Kidney capillary endothelial cell (primary cell): Measurements from ENCODE around the gene HMOX1.
A peak's percentile ranks its signal among the peaks of the same experiment; 100 is the strongest.

Experiments
- DNase-seq: peaks from one replicate; pipeline ENCODE4 v3.0.0-alpha.2; 2018; ENCODE audit warnings: low spot score

HMOX1 gene

DNA sequence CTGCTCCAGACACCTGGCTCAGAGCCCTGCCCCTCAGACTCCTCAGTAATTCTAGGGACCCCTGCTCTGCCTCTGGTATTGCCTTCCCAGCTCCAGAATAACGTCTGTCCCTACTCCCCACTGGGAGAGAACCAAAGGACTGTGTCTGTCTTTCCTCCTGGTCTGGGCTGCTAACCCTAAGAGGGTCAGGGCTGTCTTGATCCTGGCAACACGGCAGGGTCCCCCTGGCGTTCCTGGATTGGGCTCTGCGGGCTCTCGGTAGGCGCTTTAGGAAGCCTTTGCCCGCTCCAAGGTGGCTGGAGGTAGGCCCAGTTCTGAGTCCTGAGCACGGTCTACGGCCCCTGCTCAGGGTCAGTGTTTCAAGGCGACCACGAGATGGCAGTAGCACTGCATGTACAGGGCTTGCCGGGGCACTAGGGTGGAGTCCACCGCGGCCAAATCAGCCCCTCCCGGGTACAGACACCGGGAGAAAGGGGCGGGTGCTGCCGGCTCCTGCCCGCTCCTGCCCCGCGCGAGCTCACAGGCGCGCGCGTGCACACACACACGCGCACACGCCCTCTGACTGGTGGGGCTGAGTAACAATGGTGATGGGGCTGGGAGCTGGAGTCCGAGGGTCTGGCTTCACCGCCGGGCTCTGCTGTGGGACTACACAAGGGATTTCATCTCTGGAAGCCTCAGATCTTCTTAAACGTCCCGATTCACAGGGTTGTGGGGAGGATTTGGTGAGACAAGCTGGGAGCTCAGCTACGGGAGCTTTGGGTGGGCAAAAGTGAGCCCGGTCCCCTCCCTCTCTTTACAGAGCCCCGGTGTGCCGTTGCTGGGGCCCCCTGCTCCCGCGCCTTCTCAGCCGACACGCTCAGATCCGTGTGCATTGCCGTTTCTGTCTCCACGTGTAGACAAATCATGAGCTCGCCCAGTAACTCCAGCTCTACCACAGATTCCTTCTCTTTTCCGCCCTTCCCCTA, 30.1 kb upstream of the HMOX1 start:
- peak; percentile 90 for DNase-seq

DNA sequence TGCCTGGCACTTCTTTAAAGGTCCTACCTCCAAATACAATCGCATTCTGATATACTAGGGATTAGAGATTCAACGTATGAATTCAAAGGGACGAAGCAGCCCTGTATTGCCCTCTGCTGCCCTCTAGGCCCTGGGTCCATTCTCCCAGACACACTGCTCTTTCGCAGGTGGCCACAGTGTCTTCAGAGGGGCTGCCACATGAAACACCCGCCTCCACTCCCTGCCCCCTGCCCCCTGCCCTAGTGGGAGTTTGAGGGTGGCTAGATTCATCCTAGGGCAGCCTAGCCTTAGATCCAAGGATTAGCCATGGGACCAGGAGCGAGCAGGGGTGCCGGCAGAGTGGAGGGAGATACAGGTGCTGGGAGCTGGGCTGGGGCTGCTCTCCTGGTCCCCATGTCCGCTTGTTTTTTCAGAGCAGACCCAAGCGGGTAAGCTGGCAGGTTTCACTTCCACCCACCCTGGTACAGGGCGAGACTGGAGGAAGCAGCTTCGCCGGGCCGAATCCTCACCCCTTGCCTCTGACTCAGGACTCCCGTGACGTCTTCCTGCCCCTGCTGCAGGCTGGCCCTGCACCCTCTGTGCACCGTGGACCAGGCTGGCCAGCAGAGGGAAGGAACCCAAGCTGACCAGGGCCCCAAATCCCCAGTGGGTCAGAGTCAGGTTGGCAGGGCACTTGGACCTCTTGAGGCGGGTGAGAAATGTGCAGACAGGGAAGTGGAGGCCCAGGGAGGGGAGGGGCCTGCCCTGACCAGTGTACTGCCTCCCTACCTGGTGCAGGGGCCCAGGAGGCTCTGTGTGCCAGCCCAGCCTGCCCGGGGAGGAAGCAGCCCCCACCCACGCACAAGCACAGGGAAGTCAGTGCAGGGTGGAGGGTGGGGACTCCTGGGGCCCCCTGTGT, 28.4 kb upstream of the HMOX1 start:
- DNase-seq = no peak

DNA sequence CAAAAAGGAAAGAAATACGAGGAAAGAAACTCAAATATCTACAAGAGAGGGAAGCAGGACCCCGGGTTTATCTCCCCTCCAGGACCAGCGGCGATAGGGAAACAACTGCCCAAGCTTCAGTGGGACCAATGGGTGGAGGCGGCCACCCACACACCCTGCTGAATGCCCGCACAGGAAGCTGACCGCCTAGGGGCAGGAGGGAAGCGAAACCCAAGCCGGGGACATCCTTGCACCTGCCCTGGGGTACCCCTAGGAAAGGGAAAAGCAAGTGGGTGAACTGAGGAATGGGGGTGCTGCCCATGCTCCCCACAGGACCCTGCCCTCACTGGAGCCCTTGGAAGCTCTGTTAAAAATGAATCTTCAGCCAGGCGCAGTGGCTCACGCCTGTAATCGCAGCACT, 27.6 kb upstream of the HMOX1 start:
- no peak for DNase-seq

DNA sequence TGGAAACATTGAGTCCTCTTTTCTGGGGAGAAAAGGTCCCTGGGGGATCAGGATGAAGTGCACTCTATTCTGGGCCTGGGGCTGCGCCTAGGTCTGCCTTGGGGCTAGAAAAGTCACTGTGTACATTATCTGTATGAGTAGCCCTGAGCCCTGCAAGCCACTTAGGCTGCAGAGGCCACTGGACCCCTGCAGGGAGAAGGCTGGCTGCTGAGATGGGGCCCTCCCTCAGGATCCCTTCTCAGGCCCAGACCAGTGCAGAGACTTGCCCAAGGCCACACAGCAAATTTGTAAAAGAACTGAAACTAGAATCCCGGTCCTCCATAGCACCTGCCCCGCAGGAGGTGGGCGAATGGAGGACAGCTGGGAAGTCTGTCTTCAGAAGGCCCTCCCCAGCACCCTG, 26.8 kb upstream of the HMOX1 start:
- DNase-seq = no peak

DNA sequence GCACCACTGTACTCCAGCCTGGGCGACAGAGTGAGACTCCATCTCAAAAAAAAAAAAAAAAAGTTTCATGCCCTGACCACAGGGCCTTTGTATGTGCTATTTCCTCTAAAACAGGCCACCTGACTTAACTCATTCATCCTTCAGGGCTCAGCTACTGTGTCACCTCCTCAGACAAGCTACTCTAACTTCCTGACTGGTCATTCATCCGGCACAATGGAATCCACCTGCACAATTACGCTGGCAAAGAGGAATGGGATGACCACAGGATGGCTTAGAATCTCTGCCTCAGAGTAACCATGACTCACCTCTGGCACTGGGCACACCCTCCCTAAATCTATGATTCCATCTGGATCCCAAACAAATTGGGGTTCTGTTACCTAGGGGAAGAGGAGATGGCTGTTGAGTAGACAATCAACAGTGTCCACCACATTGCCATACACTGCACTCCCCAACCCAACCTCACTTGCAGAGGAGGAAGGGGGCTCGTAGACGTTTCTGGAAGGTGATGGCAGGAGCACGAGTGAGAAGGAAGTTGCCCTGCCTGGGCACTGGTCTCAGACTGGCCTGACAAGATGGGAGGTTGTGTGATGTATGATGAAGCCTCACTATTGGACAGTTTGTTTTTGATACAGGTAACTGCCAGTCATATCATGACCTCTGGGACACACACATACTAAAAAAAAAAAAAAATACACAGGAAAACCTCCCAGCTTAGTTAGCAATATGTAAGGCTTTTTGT, 22.8 kb upstream of the HMOX1 start:
- peak; percentile 72 for DNase-seq

- DNase-seq = no peak
Measured at GRCh38 chr22:35359380-35360065, 21.4 kb upstream of the HMOX1 start.

DNA sequence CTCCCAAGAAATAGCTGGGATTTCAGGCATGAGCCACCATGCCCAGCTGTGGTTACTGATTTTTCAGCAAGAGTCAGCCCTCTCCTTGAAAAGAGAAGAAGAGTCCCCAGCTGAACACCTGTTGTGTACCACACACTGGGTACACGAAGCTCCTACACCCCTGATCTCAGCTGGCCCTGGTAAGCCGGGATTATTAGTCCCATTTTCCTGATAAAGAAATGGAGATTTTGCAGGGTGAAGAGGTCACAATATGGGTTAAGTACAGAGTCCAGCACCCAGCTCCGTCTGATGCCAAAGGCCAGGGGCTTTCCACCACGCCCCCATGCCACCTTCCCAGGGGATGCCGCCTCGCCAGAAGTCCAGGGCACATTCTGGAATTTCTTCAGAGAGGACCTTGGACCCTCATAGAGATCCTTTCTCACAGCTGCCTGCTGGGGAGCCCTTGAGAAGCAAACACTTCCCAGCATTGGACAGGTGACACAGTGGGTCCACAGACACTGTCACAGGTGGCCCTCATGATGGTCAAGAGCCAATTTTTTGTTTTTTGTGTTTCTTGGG, 19.8 kb upstream of the HMOX1 start:
- DNase-seq = no peak

DNA sequence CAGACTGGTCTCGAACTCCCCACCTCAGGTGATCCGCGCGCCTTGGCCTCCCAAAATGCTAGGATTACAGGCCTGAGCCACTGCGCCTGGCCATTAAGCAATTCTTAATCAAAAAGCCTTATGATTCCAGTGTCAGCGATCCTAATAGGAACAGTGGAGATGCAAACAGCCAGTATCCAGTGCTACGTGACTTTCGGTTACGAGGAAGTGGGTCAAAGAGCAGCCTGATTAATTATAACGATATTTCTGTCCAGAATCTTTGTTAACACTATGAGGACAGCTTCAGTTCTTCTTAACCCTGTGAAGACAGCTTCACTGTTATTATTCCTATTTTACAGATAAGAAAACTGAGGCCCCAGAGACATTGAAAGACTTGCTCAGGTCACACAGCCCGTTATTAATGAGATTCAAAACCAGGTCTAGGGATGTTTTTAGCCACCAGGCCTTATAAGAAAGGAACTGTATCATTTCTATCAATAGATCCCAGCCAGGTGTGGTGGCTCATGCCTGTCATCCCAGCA, 17.3 kb upstream of the HMOX1 start:
- DNase-seq = no peak

- peak; percentile 77 for DNase-seq
Measured at GRCh38 chr22:35364230-35364629, 16.7 kb upstream of the HMOX1 start.

GRCh38 chr22:35367331-35367886, 13.5 kb upstream of the HMOX1 start:
- DNase-seq = no peak

DNA sequence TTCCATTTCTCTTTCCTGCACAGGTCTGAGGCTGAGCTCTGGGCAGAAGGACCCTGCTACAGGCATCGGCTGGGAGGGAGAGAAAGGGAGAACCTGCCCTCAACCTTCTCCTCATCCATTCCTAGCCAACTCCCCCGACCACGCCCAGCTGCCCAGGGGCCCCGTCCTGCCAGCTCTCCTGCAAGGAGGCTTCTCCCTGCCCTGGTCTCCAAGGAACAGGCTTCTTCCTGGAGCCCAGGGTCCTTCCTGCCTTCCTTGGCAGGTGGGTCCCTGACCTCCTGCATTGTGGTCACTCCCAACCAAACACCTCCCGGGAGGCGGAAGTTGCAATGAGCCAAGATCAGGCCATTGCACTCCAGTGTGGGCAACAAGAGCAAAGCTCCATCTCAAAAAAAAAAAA, 12.5 kb upstream of the HMOX1 start:
- no peak for DNase-seq

GRCh38 chr22:35369996-35370395, 10.9 kb upstream of the HMOX1 start:
- no peak for DNase-seq

- DNase-seq = no peak
Measured at GRCh38 chr22:35373781-35374180, 7.1 kb upstream of the HMOX1 start.

GRCh38 chr22:35375031-35375430, 5.9 kb upstream of the HMOX1 start:
- no peak for DNase-seq

- no peak for DNase-seq
Measured at GRCh38 chr22:35375526-35375925, 5.4 kb upstream of the HMOX1 start.

DNA sequence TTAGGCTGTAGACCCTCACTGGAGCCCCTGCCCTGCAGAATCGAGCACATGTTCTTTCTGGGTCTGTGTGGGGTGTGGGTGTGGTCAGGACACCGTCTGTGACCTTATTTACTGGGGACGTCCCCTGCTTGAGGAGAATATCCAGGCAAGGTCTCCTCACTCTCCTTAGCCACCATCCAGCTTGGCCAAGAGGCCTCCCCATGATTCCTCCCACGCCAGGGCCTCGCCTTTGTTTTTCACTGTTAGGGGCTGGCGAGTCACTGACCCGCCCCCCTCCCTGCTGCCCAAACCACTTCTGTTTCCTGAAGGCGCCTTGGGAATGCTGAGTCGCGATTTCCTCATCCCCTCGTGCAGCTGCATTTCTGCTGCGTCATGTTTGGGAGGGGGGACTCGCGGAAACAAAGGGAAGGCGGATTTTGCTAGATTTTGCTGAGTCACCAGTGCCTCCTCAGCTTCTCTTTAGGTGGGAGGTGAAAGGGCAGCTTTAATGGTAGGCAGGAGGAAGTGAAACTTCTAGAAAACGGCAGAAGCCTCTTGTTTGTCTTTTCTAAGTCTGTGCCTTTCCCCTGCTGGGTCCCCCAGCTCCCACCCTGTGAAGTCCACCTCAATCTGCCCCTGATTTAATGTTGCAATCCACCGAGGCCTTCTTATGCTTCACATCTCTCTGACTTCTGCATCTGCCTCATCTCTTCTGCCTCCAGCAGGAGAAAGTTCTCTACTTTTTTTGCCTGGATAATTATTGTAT, 4.0 kb upstream of the HMOX1 start:
- DNase-seq = peak; percentile 98

- DNase-seq = no peak
Measured at GRCh38 chr22:35377735-35378134, 3.2 kb upstream of the HMOX1 start.

DNA sequence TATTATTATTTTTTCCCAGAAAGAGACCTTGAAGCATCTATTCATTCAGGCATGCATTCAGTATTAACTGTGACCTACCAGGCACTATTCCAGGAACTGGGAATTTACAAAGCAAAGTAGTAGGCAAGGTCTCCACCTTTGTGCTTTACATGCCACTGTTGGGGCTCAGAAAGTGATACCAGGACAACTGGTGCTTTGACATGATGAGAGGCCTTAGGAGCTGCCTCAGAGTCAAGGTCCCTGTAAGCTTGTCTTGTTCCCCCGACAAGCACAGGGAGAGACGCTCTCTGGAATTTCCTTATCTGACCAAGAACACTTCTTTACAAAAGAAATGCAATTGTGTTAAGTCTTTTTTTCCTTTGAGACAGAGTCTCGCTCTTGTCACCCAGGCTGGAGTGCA, 2.3 kb upstream of the HMOX1 start:
- DNase-seq = no peak

DNA sequence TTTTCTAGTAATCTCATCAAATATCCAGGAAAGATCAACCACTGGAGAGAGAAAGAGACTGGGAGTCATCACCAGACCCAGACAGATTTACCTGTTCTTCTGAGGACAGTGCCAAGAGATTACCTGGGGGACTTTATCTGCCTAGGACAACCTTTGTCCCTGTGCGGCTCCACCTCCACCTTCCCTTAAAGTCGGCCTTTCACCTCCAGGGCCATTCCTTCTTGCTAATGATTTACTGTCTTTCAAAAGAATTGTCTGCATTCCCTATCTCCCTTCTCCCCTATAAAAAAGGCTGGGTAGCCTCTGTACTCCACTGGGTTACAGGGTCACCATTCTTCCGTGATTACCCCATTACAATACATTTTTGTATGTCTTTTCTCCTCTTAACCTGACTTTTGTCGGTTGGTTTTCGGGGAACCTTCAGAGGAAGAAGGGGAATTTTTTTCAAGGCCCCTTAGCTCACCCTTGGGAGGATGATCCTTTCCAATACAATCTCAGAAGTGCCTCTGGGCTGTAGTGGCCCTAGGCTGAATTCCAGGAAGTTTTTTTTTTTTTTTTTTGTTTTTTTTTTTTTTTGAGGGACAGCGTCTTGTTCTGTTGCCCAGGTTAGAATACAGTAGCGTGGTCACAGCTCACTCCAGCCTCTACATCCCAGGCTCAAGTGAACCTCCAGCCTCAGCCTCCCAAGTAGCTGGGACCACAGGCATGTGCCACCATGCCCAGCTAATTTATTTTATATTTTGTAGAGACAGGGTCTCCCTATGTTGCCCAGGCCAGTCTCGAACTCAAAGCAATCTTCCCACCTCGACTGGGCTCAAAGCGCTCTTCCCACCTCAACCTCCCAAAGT, 1.5 kb upstream of the HMOX1 start:
- DNase-seq = no peak
